GM21528 (cell line): ENCODE data around the gene IPO9.
"Not testable (repeated sequence)": the region's sequence is repeated elsewhere in the genome, so short reads cannot be mapped to it uniquely, and the experiment has no call there.

Source experiments
- ATAC-seq: cut with Tn5 transposase; IDR thresholded peaks from one replicate; pipeline ENCODE4 v1.9.1; 2021; ENCODE audit warnings: mild to moderate bottlenecking, moderate library complexity; ENCODE audit not compliant: unreplicated experiment, low FRiP score

Gene IPO9

DNA sequence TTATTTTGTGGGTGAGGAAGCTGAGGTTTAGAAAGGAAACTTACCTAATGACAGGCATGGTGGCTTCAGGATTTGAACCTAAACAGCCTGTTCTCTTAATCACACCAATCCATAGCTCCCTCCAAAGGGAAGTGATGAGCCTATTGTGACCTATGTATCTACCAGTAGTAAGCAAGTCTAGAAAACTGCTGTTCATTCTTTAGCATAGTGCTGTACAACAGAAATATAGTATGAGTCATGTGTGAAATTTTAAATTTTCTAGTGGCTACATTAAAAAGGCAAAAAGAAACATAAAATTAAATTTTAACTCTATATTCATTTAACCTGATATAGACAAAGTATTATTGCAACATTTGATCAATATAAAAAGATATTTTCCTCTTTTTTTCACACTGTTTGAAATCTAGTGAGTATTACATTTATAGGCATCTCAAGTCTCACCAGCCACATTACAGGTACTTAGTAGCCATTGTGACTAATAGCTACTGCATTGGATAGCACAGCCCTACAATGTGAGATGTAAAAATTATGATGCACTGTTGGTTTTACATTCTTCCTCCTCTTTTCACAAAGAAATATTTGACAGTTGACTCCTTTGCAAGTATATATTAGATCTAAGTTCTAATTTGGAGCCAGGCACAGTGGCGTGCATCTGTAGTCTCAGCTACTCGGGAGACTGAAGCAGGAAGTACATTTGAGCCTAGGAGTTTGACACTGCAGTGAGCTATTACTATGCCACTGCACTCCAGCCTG lies 16.6 kb downstream of the IPO9 start:
- ATAC-seq: no peak

GRCh38 chr1:201847150-201847549 lies 18.2 kb downstream of the IPO9 start:
- ATAC-seq: no peak

DNA sequence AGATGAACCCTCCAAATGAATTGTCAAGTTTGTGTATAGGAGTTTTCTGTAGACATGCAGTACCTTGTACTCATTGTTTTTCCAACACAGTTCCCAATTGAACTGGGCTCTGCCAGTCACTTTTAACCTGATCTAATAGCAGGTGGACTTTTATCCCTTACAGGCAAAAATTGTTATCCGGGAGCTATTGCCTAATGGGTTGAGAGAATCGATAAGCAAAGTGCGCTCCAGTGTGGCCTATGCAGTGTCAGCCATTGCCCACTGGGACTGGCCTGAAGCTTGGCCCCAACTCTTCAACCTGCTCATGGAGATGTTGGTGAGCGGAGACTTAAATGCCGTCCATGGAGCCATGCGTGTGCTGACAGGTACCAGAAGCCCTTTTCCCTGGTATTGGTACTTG lies 19.3 kb downstream of the IPO9 start:
- no peak for ATAC-seq

DNA sequence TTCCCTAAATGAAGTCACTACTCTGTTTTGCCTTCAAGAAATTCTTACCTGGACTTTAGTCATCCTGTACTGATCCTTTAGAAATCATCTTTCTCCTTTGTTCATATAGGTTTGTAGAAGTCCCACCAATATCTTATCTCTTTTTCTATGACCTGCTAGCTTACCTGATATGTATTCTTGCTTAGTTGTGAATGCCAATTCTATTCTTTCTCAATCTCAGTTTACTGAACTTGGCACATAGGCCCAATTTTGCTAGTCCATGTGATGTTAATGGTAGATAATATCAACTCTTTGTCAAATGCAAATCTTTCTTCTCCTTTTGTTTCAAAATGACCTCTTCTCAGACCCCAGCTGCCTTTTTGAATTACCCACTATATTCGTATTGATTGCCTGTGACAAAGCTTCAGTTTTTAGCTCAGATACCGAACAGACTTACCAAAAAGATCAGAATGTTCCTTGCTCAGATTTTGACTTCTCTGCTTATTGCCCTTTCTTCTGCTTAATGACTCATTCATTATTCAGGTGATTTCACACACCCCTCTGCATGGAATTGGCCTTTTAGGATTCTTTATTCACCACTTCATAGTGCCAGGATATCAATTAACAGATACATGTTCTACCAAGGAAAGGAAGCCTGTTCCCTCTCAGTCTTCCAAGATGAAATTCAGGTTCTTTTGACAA lies 20.6 kb downstream of the IPO9 start:
- ATAC-seq: no peak

DNA sequence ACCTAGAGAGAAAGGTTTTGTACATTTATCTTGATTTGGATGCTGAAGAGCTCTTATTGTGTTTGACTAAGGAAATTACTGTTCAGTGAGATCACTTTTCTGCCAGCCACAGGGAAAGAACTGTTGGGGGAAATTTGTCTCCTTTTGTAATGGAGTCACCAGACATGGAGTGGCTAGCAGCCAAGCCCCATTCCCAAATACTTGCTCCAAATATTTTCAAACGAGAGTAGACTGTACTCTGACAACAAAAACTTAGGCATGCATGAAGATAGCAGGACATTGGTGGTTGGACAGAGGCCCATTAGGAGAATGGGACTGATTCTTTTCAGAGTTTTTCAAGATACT lies 21.1 kb downstream of the IPO9 start:
- no peak for ATAC-seq

GRCh38 chr1:201851949-201852348 lies 23.0 kb downstream of the IPO9 start:
- no peak for ATAC-seq

GRCh38 chr1:201856722-201857121 lies 27.8 kb downstream of the IPO9 start:
- not testable (repeated sequence) for ATAC-seq

DNA sequence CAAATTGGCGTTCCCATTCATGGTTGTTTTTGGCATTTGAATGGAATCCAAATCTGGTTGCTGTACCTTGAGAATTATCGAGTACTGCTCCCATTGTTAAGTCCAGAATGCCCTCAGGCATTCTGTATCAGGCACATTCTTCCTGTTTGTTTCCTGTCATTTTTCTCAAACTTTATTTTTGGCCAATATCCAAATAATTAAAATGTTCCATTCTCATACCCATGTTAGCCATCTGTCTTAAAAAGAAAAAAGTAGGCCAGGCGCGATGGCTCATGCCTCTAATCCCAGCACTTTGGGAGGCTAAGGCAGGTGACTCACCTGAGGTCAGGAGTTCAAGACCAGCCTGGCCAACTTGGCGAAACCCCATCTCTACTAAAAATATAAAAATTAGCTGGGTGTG lies 30.5 kb downstream of the IPO9 start:
- no peak for ATAC-seq

GRCh38 chr1:201861448-201861847 lies 32.5 kb downstream of the IPO9 start:
- no peak for ATAC-seq

DNA sequence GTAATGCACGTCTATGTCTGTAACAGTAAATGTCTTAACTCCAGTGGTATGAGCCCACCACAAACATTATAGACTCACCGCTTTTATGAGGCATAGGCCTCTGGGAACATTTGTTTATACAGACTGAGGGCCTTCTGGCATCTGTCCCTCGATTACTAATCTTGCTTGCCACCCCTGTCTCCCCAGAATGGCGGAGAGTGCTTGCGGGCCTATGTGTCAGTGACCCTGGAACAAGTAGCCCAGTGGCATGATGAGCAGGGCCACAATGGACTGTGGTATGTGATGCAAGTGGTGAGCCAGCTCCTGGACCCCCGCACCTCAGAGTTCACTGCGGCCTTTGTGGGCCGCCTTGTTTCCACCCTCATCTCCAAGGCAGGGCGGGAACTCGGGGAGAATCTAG lies 41.4 kb downstream of the IPO9 start:
- no peak for ATAC-seq

- no peak for ATAC-seq
Measured at GRCh38 chr1:201874672-201875071, 45.7 kb downstream of the IPO9 start.

DNA sequence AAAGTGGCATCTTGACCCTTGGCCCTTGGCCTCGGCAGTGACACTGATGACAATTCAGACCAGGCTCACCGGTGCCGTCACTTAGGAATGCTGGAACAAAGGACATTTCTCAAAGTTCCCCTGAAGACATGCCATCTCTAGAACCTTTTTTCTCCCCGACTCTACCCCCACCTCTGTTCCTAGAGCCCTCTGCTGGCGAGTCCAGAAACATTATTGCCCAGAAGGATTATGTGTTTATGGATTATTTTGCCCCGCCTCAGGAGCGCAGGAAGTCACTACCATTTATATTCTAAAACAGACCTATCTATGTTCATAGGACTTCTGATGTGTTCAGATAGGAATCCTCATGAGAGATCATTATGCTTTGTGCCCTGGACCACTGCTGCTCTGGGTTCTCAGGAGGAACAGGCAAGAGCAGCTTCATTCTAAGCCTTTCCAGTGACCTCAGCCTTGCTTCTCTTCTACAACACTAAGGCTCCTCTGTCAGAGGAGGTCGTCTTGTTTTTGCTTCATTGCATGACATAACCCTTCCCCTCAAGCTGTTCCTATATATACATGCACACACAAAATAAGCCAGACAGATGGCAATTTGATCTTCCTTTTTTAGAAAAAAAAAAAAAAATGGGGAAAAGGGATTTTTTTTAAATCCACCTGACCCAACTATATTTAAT lies 47.3 kb downstream of the IPO9 start:
- no peak for ATAC-seq

GRCh38 chr1:201877877-201878401 lies 49.0 kb downstream of the IPO9 start:
- ATAC-seq: no peak

DNA sequence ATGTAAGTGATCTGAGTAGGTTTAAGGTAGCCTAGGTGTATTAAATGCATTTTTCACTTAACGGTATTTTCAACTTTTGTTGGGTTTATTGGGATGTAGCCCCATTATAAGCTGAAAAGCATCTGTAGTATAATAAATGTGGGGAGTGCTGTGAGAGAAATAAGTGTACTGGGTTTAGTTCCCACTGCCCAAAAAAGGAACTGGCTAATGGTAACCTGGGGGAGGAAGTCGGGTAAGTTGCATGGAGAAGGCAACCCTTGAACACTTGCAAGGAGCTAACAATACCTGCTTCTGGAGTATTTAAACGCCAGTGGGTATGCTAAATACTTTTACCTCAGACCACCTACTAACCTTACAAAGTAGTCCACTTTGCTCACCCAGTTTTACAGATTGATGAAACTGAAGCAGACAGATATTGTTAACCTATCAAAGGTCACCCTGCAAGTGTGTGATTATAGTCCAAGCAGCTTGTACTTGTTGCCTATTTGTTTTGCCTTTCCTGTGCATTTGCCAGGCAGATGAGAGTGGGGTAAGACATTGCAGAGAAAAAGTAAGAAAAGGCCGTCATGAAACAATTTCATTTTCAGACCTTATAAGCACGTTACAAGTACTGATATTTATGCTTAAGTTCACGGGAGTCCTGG lies 52.1 kb downstream of the IPO9 start:
- ATAC-seq: no peak

- no peak for ATAC-seq
Measured at GRCh38 chr1:201881617-201882016, 52.7 kb downstream of the IPO9 start.

GRCh38 chr1:201882665-201883132 lies 53.7 kb downstream of the IPO9 start:
- ATAC-seq: no peak

DNA sequence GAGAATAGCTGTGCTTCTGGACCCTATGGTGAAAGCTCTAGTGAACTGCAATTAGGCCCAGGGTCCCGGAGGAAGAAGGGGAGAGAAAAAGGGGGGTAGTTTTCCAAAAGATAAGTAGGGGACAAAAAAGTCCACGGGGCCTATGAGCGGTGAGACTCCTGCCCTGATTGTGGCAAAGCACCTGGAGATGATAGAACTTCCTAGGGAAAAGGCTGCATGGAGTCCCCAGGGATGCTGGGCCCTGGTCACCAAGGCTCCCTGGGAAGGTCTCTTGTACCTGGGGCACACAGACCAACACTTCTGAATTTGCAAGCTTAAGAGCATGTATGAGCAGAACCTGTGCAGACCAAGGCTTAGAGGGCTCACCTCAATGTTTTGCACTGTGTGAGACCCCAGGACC lies 54.3 kb downstream of the IPO9 start:
- ATAC-seq: no peak

DNA sequence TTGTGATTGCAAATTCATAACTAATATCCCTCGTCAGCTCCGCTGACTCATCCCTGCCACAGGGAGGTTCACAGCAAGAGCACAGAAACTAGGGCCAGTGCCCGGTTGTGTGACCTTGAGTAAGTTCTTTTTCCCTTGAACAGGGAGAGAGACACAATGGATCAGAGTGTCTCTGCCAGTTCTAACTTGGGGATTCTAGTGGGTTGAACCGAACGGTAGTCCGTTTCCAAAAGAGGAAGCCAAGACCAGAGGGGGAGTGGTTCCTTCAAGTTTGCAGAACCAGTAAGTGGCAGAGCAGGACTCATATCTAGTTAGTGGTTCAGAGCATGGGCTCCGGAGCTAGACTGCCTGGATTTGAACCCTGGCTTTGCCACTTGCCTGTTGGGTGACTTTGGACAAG lies 54.8 kb downstream of the IPO9 start:
- no peak for ATAC-seq

DNA sequence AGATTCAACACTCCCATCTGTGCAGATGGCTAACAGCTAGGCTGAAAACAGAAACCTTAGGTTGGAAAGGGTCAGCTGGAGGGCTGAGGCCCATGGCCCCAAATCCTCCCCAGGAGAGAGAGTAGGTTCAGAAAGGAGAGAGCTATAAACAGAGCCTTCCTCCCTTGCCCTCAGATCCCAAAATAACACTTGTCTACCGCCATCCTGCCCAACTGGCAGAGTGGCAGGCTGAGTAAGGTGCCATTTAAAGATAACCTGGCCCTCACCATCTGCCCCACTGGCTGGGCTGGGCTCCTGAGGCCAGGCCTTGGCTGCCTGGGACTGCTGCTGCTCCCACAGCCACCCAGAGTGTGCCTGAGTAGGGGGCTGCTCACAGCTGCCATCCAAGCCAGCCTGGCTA lies 55.5 kb downstream of the IPO9 start:
- ATAC-seq: no peak

- ATAC-seq: no peak
Measured at GRCh38 chr1:201885531-201886075, 56.6 kb downstream of the IPO9 start.
